HL-60 (cell line): ENCODE data around the gene CTIF.

Source experiments
- GABPA ChIP-seq: IDR thresholded peaks from 2 replicates; pipeline ENCODE4 v1.6.1; 2012; ENCODE audit warnings: low read depth
- POLR2AphosphoS5 ChIP-seq: IDR thresholded peaks from 2 replicates; pipeline ENCODE4 v1.6.1; 2012; ENCODE audit warnings: low read depth
- REST ChIP-seq: IDR thresholded peaks from 2 replicates; pipeline ENCODE4 v1.6.1; 2012; ENCODE audit warnings: low read depth; ENCODE audit not compliant: insufficient replicate concordance
- SPI1 ChIP-seq: IDR thresholded peaks from 2 replicates; pipeline ENCODE4 v1.6.1; 2012; ENCODE audit warnings: low read depth, mild to moderate bottlenecking, borderline replicate concordance
- TF ChIP-seq, protein P1 (sequence below): IDR thresholded peaks from one replicate; pipeline ENCODE4 v1.5.1; 2011; ENCODE audit warnings: low read length, control low read depth, inconsistent platforms; ENCODE audit not compliant: insufficient read depth

DNA sequence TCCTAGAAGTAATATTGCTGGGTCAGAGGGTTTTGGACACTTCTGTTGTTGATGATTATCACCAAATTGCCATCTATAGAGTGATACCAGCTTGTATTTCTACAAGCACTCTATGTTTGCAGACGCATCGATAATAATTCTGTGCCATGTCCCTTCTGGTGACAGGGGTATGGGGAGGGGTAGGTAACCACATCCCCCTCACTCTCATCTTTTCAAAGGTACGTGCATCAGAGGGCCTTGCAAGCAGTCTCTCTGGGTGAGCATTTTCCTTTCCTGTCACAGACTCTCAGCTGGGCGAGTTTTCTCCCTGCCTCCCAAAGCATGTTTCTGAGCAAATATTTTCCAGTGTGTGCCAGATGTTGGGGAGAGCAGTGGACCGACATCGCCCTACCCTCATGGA is 314.0 kb downstream of the CTIF start:
- TF ChIP-seq, protein P1, sequence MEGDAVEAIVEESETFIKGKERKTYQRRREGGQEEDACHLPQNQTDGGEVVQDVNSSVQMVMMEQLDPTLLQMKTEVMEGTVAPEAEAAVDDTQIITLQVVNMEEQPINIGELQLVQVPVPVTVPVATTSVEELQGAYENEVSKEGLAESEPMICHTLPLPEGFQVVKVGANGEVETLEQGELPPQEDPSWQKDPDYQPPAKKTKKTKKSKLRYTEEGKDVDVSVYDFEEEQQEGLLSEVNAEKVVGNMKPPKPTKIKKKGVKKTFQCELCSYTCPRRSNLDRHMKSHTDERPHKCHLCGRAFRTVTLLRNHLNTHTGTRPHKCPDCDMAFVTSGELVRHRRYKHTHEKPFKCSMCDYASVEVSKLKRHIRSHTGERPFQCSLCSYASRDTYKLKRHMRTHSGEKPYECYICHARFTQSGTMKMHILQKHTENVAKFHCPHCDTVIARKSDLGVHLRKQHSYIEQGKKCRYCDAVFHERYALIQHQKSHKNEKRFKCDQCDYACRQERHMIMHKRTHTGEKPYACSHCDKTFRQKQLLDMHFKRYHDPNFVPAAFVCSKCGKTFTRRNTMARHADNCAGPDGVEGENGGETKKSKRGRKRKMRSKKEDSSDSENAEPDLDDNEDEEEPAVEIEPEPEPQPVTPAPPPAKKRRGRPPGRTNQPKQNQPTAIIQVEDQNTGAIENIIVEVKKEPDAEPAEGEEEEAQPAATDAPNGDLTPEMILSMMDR, result no peak
- TF ChIP-seq REST (no peak), POLR2AphosphoS5 (no peak), GABPA (no peak), SPI1 (no peak)
